HG03103 (cell line): ENCODE results near the gene LDB1.
A peak's percentile ranks its signal among the peaks of the same experiment; 100 is the strongest.

ENCODE experiments used
- ATAC-seq: cut with Tn5 transposase; IDR thresholded peaks from one replicate; pipeline ENCODE4 v1.9.1; 2021; ENCODE audit warnings: low read depth; ENCODE audit not compliant: unreplicated experiment

The LDB1 gene

GRCh38 chr10:102066399-102067088, 53.6 kb downstream of the LDB1 start:
- ATAC-seq = no peak

- peak; percentile 14 for ATAC-seq
These were observed 54.4 kb downstream of the LDB1 start for GRCh38 chr10:102065561-102066398.

GRCh38 chr10:102064868-102065560, 55.2 kb downstream of the LDB1 start, which contains the start of gene HPS6:
Gene HPS6 (plus strand): TSS chr10:102065349. CDS start chr10:102065475, 126 bp downstream.
- ATAC-seq = peak; percentile 92

- no peak for ATAC-seq
These were observed 55.7 kb downstream of the LDB1 start for GRCh38 chr10:102064503-102064867.

- ATAC-seq = no peak
These were observed 60.2 kb downstream of the LDB1 start for GRCh38 chr10:102059987-102060386.
